Measurements from ENCODE around the gene IRF4. TPM values are rescaled to one million over a fixed set of nuclear protein-coding genes. Genes with fewer than 3 reads are reported as not detected.

IRF4 gene
- total RNA-seq, 1 donor from 2014 or later: 2.9 TPM

DNA sequence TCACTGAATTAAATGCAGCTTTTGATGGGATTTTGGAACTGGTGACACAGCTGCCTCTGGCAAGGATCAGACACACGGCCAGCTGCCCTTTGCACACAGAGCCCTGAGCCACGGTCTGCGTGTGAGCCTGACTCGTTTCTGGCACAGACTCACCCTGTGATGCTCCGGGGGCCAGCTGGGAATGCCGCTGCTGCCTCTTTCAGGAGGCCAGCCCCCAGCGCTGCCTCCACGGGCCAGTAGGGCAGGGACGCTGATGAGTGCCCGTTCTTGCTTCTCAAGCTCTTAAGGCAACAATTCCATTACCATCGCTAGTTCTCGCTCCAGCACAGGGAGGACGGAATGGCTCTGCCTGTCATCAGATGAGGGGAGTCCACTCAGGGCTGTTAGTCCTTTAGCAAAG, 61.6 kb downstream of the IRF4 start:
- no peak overlapping the region for H3K4me3 ChIP-seq
- H3K9me3 ChIP-seq: no peaks in the 10 kb centered on the region
- H3K27me3 ChIP-seq: no peaks in the 10 kb centered on the region
- peak overlapping the region; percentile 47 for H3K27ac ChIP-seq
- H3K36me3 ChIP-seq: no peaks in the 10 kb centered on the region
- intact Hi-C loops (cut with DNase I): no loop called here
- DNase-seq (ENCODE audit: extremely low spot score in 2 of 2): no peak
- H3K4me1 ChIP-seq: peaks cover 13% of the 10 kb centered on the region
- TF ChIP-seq POLR2AphosphoS5 (IDR thresholded peaks at IDR 0.05; ENCODE audit: insufficient read depth in 1 of 2, low read depth in 1 of 2) (peak in 1 of 2 donors; percentile 59), POLR2A (IDR thresholded peaks at IDR 0.05) (no peak)

DNA sequence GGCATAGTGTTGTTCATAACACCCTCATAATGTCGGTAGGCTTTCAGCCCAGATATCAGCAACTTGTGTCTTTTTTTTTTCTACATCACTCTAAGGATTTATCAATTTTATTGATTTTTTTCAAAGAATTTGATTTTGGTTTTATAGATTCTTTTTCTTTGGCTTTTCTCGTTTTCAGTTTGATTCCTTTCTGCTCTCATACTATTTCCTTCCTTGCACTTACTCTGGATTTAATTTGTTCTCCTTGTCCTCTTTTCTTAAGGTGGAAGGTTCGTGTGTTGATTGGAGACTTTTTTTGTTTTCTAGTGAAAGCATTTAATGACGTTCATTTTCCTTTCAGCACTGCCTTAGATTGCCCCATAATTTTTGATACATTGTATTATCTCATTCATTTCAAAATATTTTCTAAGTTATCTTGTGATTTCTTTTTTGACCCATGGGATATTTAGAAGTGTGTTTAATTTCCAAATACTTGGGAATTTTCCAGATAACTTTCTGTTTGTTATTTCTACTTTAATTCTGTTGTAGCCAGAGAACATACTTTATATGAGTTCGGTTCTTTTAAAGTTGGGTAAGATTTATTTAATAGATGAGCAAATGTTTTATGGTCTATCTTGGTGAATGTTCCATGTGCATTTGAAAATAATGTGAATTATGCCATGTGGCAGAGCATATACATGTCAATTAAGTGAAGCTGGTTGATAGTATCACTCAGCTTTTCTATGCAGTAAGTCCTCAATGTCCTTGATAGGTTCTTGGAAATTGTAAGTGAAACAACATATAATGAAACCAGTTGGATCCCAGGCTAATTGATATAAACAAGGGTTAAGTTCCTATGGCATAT, 62.8 kb downstream of the IRF4 start:
- TF ChIP-seq, protein P1, sequence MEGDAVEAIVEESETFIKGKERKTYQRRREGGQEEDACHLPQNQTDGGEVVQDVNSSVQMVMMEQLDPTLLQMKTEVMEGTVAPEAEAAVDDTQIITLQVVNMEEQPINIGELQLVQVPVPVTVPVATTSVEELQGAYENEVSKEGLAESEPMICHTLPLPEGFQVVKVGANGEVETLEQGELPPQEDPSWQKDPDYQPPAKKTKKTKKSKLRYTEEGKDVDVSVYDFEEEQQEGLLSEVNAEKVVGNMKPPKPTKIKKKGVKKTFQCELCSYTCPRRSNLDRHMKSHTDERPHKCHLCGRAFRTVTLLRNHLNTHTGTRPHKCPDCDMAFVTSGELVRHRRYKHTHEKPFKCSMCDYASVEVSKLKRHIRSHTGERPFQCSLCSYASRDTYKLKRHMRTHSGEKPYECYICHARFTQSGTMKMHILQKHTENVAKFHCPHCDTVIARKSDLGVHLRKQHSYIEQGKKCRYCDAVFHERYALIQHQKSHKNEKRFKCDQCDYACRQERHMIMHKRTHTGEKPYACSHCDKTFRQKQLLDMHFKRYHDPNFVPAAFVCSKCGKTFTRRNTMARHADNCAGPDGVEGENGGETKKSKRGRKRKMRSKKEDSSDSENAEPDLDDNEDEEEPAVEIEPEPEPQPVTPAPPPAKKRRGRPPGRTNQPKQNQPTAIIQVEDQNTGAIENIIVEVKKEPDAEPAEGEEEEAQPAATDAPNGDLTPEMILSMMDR (IDR thresholded peaks at IDR 0.05): no peak
- no peak for TF ChIP-seq POLR2A (IDR thresholded peaks at IDR 0.05)
- TF ChIP-seq POLR2AphosphoS5 (IDR thresholded peaks at IDR 0.05; ENCODE audit: insufficient read depth in 1 of 2, low read depth in 1 of 2): no peak
- no peaks in the 10 kb centered on the region for H3K9me3 ChIP-seq
- intact Hi-C loops (cut with DNase I): no loop called here
- no peak overlapping the region for H3K27ac ChIP-seq
- H3K4me3 ChIP-seq: no peak overlapping the region
- DNase-seq (ENCODE audit: extremely low spot score in 2 of 2): no peak
- H3K36me3 ChIP-seq: no peaks in the 10 kb centered on the region
- peaks cover 13% of the 10 kb centered on the region for H3K4me1 ChIP-seq
- no peaks in the 10 kb centered on the region for H3K27me3 ChIP-seq

DNA sequence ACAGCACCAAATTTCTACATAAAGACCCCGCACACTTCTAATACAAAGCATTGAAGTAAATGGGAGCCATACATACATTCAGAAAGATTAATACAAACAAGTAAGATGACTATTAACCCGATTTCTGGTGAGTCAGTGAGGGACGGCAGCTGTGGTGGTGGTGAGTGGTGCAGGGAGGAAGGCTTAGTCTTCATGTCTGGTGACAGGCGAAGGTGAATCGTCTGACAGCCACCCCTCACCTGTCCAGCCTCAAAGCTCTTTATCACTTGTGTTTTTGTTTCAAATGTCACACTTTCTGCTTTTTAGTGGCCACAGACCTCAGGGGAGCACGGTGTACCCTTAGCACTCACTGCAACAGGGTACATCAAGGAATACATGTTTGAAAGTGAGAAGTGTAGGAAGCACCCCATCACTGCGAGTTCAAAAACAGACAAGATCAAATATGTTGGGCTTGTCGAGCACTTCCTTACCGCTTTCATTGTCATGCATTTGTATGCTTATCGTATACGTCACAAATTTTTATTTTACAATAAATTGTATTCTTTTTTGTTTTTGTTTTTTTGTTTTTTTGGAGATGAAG, 63.5 kb downstream of the IRF4 start:
- H3K4me3 ChIP-seq: no peak overlapping the region
- H3K27me3 ChIP-seq: no peaks in the 10 kb centered on the region
- TF ChIP-seq POLR2A (IDR thresholded peaks at IDR 0.05): no peak
- TF ChIP-seq, protein P1 (IDR thresholded peaks at IDR 0.05): no peak
- no peak for TF ChIP-seq POLR2AphosphoS5 (IDR thresholded peaks at IDR 0.05; ENCODE audit: insufficient read depth in 1 of 2, low read depth in 1 of 2)
- intact Hi-C loops (cut with DNase I): no loop called here
- no peaks in the 10 kb centered on the region for H3K9me3 ChIP-seq
- peaks cover 13% of the 10 kb centered on the region for H3K4me1 ChIP-seq
- DNase-seq (ENCODE audit: extremely low spot score in 2 of 2): peak in 1 of 2 donors; percentile 60
- H3K27ac ChIP-seq: no peak overlapping the region
- H3K36me3 ChIP-seq: no peaks in the 10 kb centered on the region

DNA sequence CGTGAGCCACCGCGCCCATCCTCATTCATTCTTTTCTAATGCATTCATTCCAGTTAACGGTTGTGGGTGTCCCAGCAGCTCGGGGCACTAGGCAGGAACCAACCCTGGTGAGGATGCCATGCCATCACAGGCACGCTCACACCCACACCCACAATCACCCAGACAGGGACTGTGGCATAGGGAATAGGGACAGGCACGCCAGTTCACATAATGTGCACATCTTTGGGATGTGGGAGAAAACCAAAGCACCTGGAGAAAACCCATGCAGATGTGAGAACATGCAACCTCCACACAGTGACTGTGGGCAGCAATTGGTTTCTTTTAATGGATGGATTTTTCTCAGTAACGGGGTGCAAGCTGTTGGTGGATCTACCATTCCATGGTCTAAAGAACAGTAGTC, 64.3 kb downstream of the IRF4 start:
- TF ChIP-seq POLR2A (IDR thresholded peaks at IDR 0.05) (no peak), POLR2AphosphoS5 (IDR thresholded peaks at IDR 0.05; ENCODE audit: insufficient read depth in 1 of 2, low read depth in 1 of 2) (no peak)
- TF ChIP-seq, protein P1 (IDR thresholded peaks at IDR 0.05): no peak

DNA sequence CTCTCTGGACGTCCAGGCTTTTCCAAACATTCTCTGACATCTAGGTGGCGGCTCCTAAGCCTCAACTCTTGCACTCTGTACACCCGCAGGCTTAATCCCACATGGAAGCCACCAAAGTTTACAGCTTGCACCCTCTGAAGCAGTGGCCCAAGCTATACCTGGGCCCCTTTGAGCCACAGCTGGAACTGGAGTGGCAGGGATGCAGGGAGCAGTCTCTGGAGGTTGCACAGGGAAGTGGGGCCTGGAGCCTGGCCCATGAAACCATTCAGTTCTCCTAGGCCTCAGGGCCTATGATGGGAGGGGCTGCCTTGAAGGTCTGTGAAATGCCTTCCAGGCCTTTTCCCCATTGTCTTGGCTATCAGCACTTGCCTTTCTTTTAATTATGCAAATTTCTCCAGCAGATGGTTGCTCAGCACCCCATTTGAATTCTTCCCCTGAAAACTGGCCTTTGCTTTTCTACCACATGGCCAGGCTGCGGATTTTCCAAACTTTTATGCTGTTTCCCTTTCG, 64.9 kb downstream of the IRF4 start:
- peak; percentile 32 to 91 for DNase-seq (ENCODE audit: extremely low spot score in 2 of 2)
- H3K9me3 ChIP-seq: no peaks in the 10 kb centered on the region
- no peak overlapping the region for H3K27ac ChIP-seq
- no peak overlapping the region for H3K4me3 ChIP-seq
- no peaks in the 10 kb centered on the region for H3K27me3 ChIP-seq
- H3K4me1 ChIP-seq: peaks cover 13% of the 10 kb centered on the region
- no peaks in the 10 kb centered on the region for H3K36me3 ChIP-seq
- TF ChIP-seq POLR2AphosphoS5 (IDR thresholded peaks at IDR 0.05; ENCODE audit: insufficient read depth in 1 of 2, low read depth in 1 of 2) (no peak), POLR2A (IDR thresholded peaks at IDR 0.05) (no peak)
- TF ChIP-seq, protein P1 (IDR thresholded peaks at IDR 0.05): no peak
- intact Hi-C loops (cut with DNase I): no loop called here

More for the DNA sequence above, 64.3 kb downstream of the IRF4 start:
- Histone ChIP-seq H3K4me1 (peaks cover 13% of the 10 kb centered on the region), H3K36me3 (no peaks in the 10 kb centered on the region), H3K27me3 (no peaks in the 10 kb centered on the region), H3K27ac (no peak overlapping the region), H3K9me3 (no peaks in the 10 kb centered on the region), H3K4me3 (no peak overlapping the region)
- intact Hi-C loops (cut with DNase I): no loop called here
- DNase-seq (ENCODE audit: extremely low spot score in 2 of 2): peak; percentile 58 to 65
